Keratinocyte (primary cell): ENCODE results near the gene SEPTIN5. TPM values are rescaled to one million over a fixed set of nuclear protein-coding genes. Genes with fewer than 3 reads are reported as not detected.

Experiments
- DNase-seq: peaks from one replicate; pipeline ENCODE4 v3.0.0-alpha.2; 2011; ENCODE audit warnings: low read depth, missing footprints, low spot score
- FAIRE-seq: peaks from 2 replicates; lab custom pipeline; 2011; peaks lifted over from hg19 to GRCh38; lab: Jason Lieb, UNC
- H2AFZ ChIP-seq: 2 replicates; pipeline ENCODE4 v1.6.0; 2012; ENCODE audit warnings: low read length, control low read depth, inconsistent platforms; ENCODE audit not compliant: control insufficient read depth
- H3K27ac ChIP-seq: 2 replicates; pipeline ENCODE4 v1.5.1; 2011; ENCODE audit warnings: low read length; ENCODE audit not compliant: control insufficient read depth, insufficient read depth
- H3K27me3 ChIP-seq: 3 replicates; pipeline ENCODE4 v1.6.0; 2011; ENCODE audit warnings: low read length; ENCODE audit not compliant: control insufficient read depth, insufficient read depth; ENCODE audit errors: extremely low read depth
- H3K36me3 ChIP-seq, 2 experiments: 2 replicates in 1 of 2; 3 replicates in 1 of 2; pipeline ENCODE4 v1.5.1; 2011; ENCODE audit warnings: low read length in 2 of 2, mild to moderate bottlenecking in 1 of 2; ENCODE audit not compliant: control insufficient read depth in 2 of 2, insufficient read depth in 2 of 2; ENCODE audit errors: extremely low read depth in 1 of 2
- H3K4me1 ChIP-seq: 3 replicates; pipeline ENCODE4 v1.5.1; 2011; ENCODE audit warnings: low read length; ENCODE audit not compliant: control insufficient read depth, insufficient read depth; ENCODE audit errors: extremely low read depth
- H3K4me2 ChIP-seq: 3 replicates; pipeline ENCODE4 v1.6.0; 2011; ENCODE audit warnings: low read depth, low read length; ENCODE audit not compliant: control insufficient read depth, insufficient read depth; ENCODE audit errors: extremely low read depth
- H3K4me3 ChIP-seq, 3 experiments: fragments of 200-600 bp in 1 of 3; sonication (generic) in 1 of 3; 2 replicates in 2 of 3; 3 replicates in 1 of 3; pipeline ENCODE4 v1.5.1; 2011 to 2016; ENCODE audit warnings: low read length in 3 of 3, mild to moderate bottlenecking in 3 of 3, control low read depth in 2 of 3, inconsistent platforms in 1 of 3, low read depth in 1 of 3, mixed read lengths in 1 of 3, mixed run types in 1 of 3, moderate library complexity in 1 of 3; ENCODE audit not compliant: control insufficient read depth in 2 of 3, insufficient read depth in 2 of 3; ENCODE audit errors: extremely low read depth in 1 of 3
- H3K79me2 ChIP-seq: 2 replicates; pipeline ENCODE4 v1.6.0; 2012; ENCODE audit warnings: low read length; ENCODE audit not compliant: control insufficient read depth, insufficient read depth
- H3K9ac ChIP-seq: 3 replicates; pipeline ENCODE4 v1.6.0; 2011; ENCODE audit warnings: low read length; ENCODE audit not compliant: control insufficient read depth, insufficient read depth; ENCODE audit errors: extremely low read depth
- H3K9me1 ChIP-seq: 3 replicates; pipeline ENCODE4 v1.6.0; 2011; ENCODE audit warnings: low read length; ENCODE audit not compliant: control insufficient read depth, insufficient read depth; ENCODE audit errors: extremely low read depth
- H3K9me3 ChIP-seq: 2 replicates; pipeline ENCODE4 v1.5.1; 2012; ENCODE audit warnings: low read depth, low read length; ENCODE audit not compliant: control insufficient read depth
- H4K20me1 ChIP-seq: 3 replicates; pipeline ENCODE4 v1.6.0; 2011; ENCODE audit warnings: low read length; ENCODE audit not compliant: control insufficient read depth, insufficient read depth; ENCODE audit errors: extremely low read depth
- EZH2 ChIP-seq: IDR thresholded peaks from one replicate; pipeline ENCODE4 v1.6.1; 2012; ENCODE audit warnings: inconsistent platforms, mild to moderate bottlenecking, low read length, moderate library complexity
- dilution Hi-C: fragments of 300-500 bp; cut with MboI; formaldehyde crosslinking; loops from one replicate; pipeline ENCODE4 v1.7.0; 2020; ENCODE audit warnings: low sequenced_read_pairs; ENCODE audit not compliant: extremely low pct_ligation_motif_present
- polyA plus RNA-seq, 5 experiments: library from polyadenylated mRNA; depleted of rRNA in 3 of 5; stranded (reverse) in 3 of 5; stranded (forward) in 1 of 5; unstranded in 1 of 5; fragments of >200 nt; gene quantifications; 1 replicate in 1 of 5; 2 replicates in 3 of 5; 3 replicates in 1 of 5; pipeline versions ENCODE4 v1.2.1 to v1.2.3, GENCODE V29; 2011 to 2012; ENCODE audit warnings: missing spikeins in 2 of 5, low read depth in 1 of 5, low replicate concordance in 1 of 5
- TF ChIP-seq, protein P1 (sequence below), 3 experiments: IDR thresholded peaks in 1 of 3; conservative IDR thresholded peaks in 1 of 3; optimal IDR thresholded peaks in 1 of 3; 2 replicates in 2 of 3; 3 replicates in 1 of 3; pipeline versions ENCODE3 to v1.5.1; 2011; ENCODE audit warnings: low read length in 3 of 3, mild to moderate bottlenecking in 3 of 3, moderate library complexity in 2 of 3, control low read depth in 1 of 3, inconsistent platforms in 1 of 3; ENCODE audit not compliant: insufficient read depth in 2 of 3; ENCODE audit errors: extremely low read depth in 1 of 3

SEPTIN5 gene
- polyA plus RNA-seq, 1 donor (not counting 4 experiments of a cell fraction or from before 2014, with no cell fraction given), result 2.2 TPM

DNA sequence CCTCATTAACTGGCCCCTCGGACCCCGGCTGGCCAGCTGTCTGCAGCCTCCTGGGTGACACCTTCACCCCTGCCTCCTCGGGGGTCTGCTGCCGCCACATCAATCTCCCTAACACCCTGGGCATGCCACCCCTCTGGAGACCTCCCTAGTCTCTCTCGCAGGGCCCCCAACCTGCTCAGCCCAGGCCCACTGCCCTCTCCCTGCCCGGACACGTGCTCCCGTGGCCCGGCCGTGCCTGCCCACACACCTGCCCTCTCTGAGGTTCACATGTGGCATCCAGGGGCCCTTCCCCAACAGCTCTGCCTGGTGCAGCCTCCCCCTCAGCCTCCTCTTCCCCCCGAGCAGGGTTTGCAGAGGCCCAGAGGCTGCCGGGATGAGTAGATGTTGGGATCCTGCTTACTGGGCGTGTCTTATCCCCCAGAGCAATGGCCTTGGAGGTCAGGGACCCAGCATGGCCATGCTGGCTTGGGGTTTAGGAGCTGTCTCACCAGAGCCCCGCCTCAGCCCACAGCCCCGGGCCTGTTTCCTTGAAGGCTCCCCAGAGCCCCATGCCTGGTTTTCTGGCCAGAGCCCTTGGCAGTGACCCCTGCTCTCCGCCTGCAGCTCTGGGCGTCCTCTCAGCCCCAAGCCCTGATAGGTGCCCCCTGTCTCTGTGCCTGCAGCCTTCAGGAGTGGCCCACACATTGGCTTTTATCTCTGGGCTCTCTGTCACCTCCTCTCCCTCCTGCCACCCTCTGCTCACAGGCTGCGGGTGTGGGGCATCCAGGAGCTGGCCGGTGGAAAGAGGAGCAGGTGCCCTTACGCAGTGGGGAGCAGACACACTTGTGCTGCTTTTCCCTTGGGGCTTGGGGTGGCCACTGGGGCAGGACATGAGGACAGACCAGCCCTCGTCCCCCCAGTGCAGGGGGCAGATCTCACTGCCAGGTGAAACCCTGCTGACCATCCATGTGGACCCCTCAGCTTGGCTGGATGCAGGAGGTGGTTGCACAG lies 25.7 kb upstream of the SEPTIN5 start:
- H3K36me3 ChIP-seq, result no peaks in the 10 kb centered on the region
- no peaks in the 10 kb centered on the region for H3K79me2 ChIP-seq
- no peak overlapping the region for H3K9ac ChIP-seq
- DNase-seq (no peak), FAIRE-seq (no peak)
- no peak overlapping the region for H3K4me2 ChIP-seq
- H3K27ac ChIP-seq, result no peak overlapping the region
- H3K4me1 ChIP-seq, result peaks cover 9% of the 10 kb centered on the region
- no peaks in the 10 kb centered on the region for H3K9me3 ChIP-seq
- TF ChIP-seq EZH2, result no peak
- TF ChIP-seq, protein P1, sequence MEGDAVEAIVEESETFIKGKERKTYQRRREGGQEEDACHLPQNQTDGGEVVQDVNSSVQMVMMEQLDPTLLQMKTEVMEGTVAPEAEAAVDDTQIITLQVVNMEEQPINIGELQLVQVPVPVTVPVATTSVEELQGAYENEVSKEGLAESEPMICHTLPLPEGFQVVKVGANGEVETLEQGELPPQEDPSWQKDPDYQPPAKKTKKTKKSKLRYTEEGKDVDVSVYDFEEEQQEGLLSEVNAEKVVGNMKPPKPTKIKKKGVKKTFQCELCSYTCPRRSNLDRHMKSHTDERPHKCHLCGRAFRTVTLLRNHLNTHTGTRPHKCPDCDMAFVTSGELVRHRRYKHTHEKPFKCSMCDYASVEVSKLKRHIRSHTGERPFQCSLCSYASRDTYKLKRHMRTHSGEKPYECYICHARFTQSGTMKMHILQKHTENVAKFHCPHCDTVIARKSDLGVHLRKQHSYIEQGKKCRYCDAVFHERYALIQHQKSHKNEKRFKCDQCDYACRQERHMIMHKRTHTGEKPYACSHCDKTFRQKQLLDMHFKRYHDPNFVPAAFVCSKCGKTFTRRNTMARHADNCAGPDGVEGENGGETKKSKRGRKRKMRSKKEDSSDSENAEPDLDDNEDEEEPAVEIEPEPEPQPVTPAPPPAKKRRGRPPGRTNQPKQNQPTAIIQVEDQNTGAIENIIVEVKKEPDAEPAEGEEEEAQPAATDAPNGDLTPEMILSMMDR (optimal IDR thresholded peaks at IDR 0.05 in 1 of 3, IDR thresholded peaks at IDR 0.05 in 1 of 3, conservative IDR thresholded peaks at IDR 0.05 in 1 of 3; ENCODE audit: extremely low read depth in 1 of 3, insufficient read depth in 2 of 3, low read length in 3 of 3), result no peak
- no peak overlapping the region for H2AFZ ChIP-seq
- H4K20me1 ChIP-seq, result no peaks in the 10 kb centered on the region
- H3K27me3 ChIP-seq, result peaks cover 35% of the 10 kb centered on the region
- no peak overlapping the region for H3K4me3 ChIP-seq
- no peaks in the 10 kb centered on the region for H3K9me1 ChIP-seq
- dilution Hi-C loops, result no loop called here

DNA sequence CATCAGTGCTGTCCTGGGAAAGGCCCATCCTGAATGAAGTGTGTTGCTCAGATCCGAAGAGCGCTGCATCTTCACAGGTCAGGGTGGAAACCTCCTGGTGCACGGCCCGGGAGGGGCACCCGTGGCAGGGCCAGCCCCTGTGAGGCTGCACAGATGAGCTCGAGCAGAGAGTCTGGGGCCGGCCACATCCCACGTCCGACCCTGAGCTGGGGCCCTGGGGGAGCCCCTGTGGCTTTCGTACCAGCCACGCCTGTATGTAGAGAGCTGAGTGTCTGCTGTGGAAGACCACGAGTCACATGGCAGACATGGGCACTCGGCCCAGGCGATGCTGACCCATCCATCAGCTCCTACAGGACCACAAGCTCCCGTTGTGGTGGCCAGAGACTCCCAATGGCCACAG lies 24.9 kb upstream of the SEPTIN5 start:
- H3K4me3 ChIP-seq, result no peak overlapping the region
- H3K27ac ChIP-seq, result no peak overlapping the region
- no peak overlapping the region for H2AFZ ChIP-seq
- H3K27me3 ChIP-seq, result peaks cover 35% of the 10 kb centered on the region
- H3K9ac ChIP-seq, result no peak overlapping the region
- no peaks in the 10 kb centered on the region for H3K9me1 ChIP-seq
- no peak overlapping the region for H3K4me2 ChIP-seq
- peaks cover 9% of the 10 kb centered on the region for H3K4me1 ChIP-seq
- no peaks in the 10 kb centered on the region for H3K79me2 ChIP-seq
- no peak for TF ChIP-seq EZH2
- TF ChIP-seq, protein P1 (optimal IDR thresholded peaks at IDR 0.05 in 1 of 3, IDR thresholded peaks at IDR 0.05 in 1 of 3, conservative IDR thresholded peaks at IDR 0.05 in 1 of 3; ENCODE audit: extremely low read depth in 1 of 3, insufficient read depth in 2 of 3, low read length in 3 of 3), result no peak
- no peaks in the 10 kb centered on the region for H3K36me3 ChIP-seq
- DNase-seq (no peak), FAIRE-seq (no peak)
- no peaks in the 10 kb centered on the region for H3K9me3 ChIP-seq
- dilution Hi-C loops, result no loop called here
- no peaks in the 10 kb centered on the region for H4K20me1 ChIP-seq
